AG10803 (cell line): Measurements from ENCODE around the gene TAF1D.

Experiments
- DNase-seq: peaks from one replicate; pipeline ENCODE4 v3.0.0; 2010; ENCODE audit warnings: low read depth
- H3K4me3 ChIP-seq: 2 replicates; pipeline ENCODE4 v1.5.1; 2011; ENCODE audit warnings: mild to moderate bottlenecking, low read length, control low read depth
- CTCF ChIP-seq: conservative IDR thresholded peaks from 2 replicates; pipeline ENCODE4 v1.5.1; 2011; ENCODE audit warnings: mild to moderate bottlenecking, low read length, control low read depth, inconsistent platforms

The TAF1D gene

GRCh38 chr11:93686812-93687211, 54.5 kb downstream of the TAF1D start:
- H3K4me3 ChIP-seq: no peak overlapping the region
- TF ChIP-seq CTCF: no peak
- DNase-seq: peak; percentile 74

- no peak for TF ChIP-seq CTCF
Measured at GRCh38 chr11:93686226-93686625, 55.1 kb downstream of the TAF1D start.

More at GRCh38 chr11:93686226-93686625, 55.1 kb downstream of the TAF1D start:
- no peak overlapping the region for H3K4me3 ChIP-seq
- DNase-seq: no peak
